Nephron progenitor cell (in vitro differentiated cells): ENCODE data around the gene AURKA.
"Not testable (repeated sequence)": the region's sequence is repeated elsewhere in the genome, so short reads cannot be mapped to it uniquely, and the experiment has no call there.

Experiments used
- DNase-seq: peaks from one replicate; pipeline ENCODE4 v3.0.0; 2021
- H3K27ac Mint-ChIP-seq: 2 replicates; pipeline ENCODE4 v1.8.0; 2021; ENCODE audit warnings: mild to moderate bottlenecking, moderate library complexity, mixed read lengths
- H3K27me3 Mint-ChIP-seq: 2 replicates; pipeline ENCODE4 v1.8.0; 2021; ENCODE audit warnings: mild to moderate bottlenecking, low read depth, mixed read lengths; ENCODE audit not compliant: poor library complexity
- H3K36me3 Mint-ChIP-seq: 2 replicates; pipeline ENCODE4 v1.8.0; 2021; ENCODE audit warnings: low read depth, mixed read lengths
- H3K4me1 Mint-ChIP-seq: 2 replicates; pipeline ENCODE4 v1.8.0; 2021; ENCODE audit warnings: mixed read lengths
- H3K4me3 Mint-ChIP-seq: 2 replicates; pipeline ENCODE4 v1.8.0; 2021; ENCODE audit warnings: mild to moderate bottlenecking, moderate library complexity, mixed read lengths
- H3K9me3 Mint-ChIP-seq: 2 replicates; pipeline ENCODE4 v1.8.0; 2021; ENCODE audit warnings: mild to moderate bottlenecking, moderate library complexity, mixed read lengths
- CTCF ChIP-seq: fragments of 200-600 bp; sonication (generic); IDR thresholded peaks from 2 replicates; pipeline ENCODE4 v1.5.0; 2021; ENCODE audit warnings: antibody characterized with exemption

AURKA gene

GRCh38 chr20:56343861-56344381, 48.1 kb downstream of the AURKA start:
- Mint-ChIP-seq H3K27ac (no peak overlapping the region), H3K4me3 (peak overlapping the region; percentile 78), H3K27me3 (peaks cover 68% of the 10 kb centered on the region), H3K4me1 (peaks cover 36% of the 10 kb centered on the region), H3K9me3 (peaks cover 10% of the 10 kb centered on the region), H3K36me3 (no peaks in the 10 kb centered on the region)
- peak; percentile 86 for DNase-seq
- peak; percentile 87 for TF ChIP-seq CTCF

GRCh38 chr20:56342783-56343182, 49.2 kb downstream of the AURKA start:
- Mint-ChIP-seq H3K36me3 (no peaks in the 10 kb centered on the region), H3K9me3 (peaks cover 20% of the 10 kb centered on the region), H3K4me1 (peaks cover 25% of the 10 kb centered on the region), H3K27ac (no peak overlapping the region), H3K27me3 (peaks cover 68% of the 10 kb centered on the region), H3K4me3 (no peak overlapping the region)
- no peak for DNase-seq
- TF ChIP-seq CTCF = no peak

- H3K4me3 Mint-ChIP-seq, DNase-seq, H3K4me1 Mint-ChIP-seq, H3K27ac Mint-ChIP-seq, H3K36me3 Mint-ChIP-seq: not testable (repeated sequence)
- Mint-ChIP-seq H3K27me3 (peaks cover 24% of the 10 kb centered on the region), H3K9me3 (peaks cover 62% of the 10 kb centered on the region)
Observed at GRCh38 chr20:56336709-56337108, 55.3 kb downstream of the AURKA start.

GRCh38 chr20:56328861-56329260, 63.2 kb downstream of the AURKA start:
- no peak for TF ChIP-seq CTCF
- Mint-ChIP-seq H3K4me1 (no peaks in the 10 kb centered on the region), H3K9me3 (peaks cover 54% of the 10 kb centered on the region), H3K27me3 (peaks cover 7% of the 10 kb centered on the region), H3K27ac (no peak overlapping the region), H3K36me3 (no peaks in the 10 kb centered on the region), H3K4me3 (no peak overlapping the region)
- peak; percentile 72 for DNase-seq

- no peak for TF ChIP-seq CTCF
- DNase-seq = no peak
- H3K4me1 Mint-ChIP-seq = no peaks in the 10 kb centered on the region
- no peak overlapping the region for H3K4me3 Mint-ChIP-seq
- peaks cover 30% of the 10 kb centered on the region for H3K9me3 Mint-ChIP-seq
- no peak overlapping the region for H3K27ac Mint-ChIP-seq
- H3K36me3 Mint-ChIP-seq = no peaks in the 10 kb centered on the region
- H3K27me3 Mint-ChIP-seq = peaks cover 4% of the 10 kb centered on the region
Observed at GRCh38 chr20:56324806-56325205, 67.2 kb downstream of the AURKA start.

GRCh38 chr20:56323656-56324055, 68.4 kb downstream of the AURKA start:
- no peak overlapping the region for H3K4me3 Mint-ChIP-seq
- no peak overlapping the region for H3K27ac Mint-ChIP-seq
- H3K36me3 Mint-ChIP-seq = no peaks in the 10 kb centered on the region
- no peak for TF ChIP-seq CTCF
- no peak for DNase-seq
- H3K27me3 Mint-ChIP-seq = peaks cover 4% of the 10 kb centered on the region
- H3K9me3 Mint-ChIP-seq = peaks cover 27% of the 10 kb centered on the region
- H3K4me1 Mint-ChIP-seq = no peaks in the 10 kb centered on the region
